GM19438 (cell line): ENCODE data around the gene MAB21L2.
"Not testable (repeated sequence)": the region's sequence is repeated elsewhere in the genome, so short reads cannot be mapped to it uniquely, and the experiment has no call there.

Source experiments
- ATAC-seq: cut with Tn5 transposase; IDR thresholded peaks from one replicate; pipeline ENCODE4 v1.9.1; 2021; ENCODE audit warnings: low read depth; ENCODE audit not compliant: unreplicated experiment

Gene MAB21L2

DNA sequence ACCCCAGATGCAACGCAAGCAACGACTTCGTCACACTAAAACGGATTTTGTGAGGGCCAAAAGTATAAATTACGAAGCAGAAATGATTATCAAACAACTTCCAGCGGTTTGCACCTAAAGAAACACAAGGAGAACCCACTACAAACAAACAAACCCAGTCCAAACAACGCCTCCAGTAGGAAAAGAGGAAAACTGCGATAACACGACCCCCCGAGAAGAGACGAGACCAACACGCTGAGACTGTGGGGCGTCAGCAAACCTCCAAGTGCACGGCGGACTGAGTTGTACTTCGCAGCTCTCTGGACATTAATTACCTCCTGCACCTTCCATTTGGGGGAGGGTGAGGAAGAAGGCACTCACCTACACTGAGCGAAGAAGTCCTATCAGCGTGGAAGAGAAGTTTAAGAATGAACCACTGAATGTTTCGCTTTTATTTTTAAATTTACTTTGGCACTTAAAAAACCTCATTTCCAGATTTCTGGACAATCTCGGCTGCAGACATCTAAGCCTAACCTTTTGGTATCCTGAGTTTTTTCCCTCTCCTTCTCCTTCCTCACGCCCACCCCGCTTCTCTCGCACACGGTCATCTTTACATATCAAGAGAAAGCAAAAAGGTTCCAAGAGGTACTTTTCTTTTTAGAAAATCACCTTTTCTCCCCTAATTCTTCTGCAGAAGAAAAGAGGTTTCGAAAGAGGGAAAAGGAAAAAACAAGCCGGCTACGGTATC is at the start of gene MAB21L2:
Gene MAB21L2 (plus strand): TSS at position 6 of the 727 bp plus-strand sequence. CDS start 879 bp downstream, outside the sequence.
- no peak for ATAC-seq

DNA sequence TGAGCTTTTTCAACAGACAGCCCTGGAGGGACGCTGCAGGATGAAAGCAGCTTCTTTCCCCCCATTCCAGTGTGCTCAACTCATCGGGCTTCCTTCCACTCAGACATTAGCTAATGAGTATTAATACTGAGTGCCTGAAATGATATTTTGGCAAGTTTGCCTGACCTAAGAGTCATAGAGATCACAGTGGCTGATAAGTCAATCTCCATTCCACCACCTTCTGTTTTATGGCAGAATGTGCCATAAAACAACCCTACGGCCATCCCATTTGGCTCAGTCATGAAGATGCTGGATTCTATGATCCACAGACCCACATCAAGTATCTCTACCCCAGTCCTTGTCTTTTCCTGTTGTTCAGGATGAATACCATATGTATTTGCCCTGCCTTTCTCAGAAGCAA is 48.3 kb upstream of the MAB21L2 start:
- ATAC-seq = no peak

DNA sequence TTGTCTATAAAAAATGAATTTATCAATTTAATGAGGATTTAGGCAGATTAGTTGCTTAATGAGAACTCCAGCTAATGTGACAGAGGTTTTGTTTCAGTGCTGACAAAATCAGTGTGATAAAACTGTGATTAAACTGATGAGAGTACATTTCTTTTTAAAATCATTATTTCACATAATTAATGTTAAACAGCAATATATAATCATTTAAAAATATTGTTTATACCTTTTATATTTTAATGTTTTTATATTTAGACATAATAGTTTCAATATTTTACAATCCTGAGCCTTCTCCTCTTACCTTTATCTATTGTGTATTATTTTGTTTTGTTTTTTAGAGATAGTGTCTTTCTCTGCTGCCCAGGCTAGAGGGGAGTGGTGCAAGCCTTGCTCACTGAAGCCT is 47.1 kb upstream of the MAB21L2 start:
- ATAC-seq = no peak

DNA sequence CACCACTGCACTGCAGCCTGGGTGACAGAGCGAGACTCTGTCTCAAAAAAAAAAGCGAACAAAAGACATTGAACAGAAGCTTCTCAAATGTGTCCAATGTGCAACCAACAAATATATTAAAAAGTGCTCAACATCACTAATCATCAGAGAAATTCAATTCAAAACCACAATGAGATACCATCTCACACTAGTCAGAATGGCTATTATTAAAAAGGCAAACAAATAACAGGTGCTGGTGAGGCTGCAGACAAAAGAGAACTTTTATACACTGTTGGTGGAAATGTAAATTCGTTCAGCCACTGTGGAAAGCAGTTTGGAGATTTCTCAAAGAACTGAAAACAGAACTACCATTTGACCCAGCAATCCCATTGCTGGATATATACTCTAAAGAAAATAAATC is 44.0 kb upstream of the MAB21L2 start:
- ATAC-seq = not testable (repeated sequence)

DNA sequence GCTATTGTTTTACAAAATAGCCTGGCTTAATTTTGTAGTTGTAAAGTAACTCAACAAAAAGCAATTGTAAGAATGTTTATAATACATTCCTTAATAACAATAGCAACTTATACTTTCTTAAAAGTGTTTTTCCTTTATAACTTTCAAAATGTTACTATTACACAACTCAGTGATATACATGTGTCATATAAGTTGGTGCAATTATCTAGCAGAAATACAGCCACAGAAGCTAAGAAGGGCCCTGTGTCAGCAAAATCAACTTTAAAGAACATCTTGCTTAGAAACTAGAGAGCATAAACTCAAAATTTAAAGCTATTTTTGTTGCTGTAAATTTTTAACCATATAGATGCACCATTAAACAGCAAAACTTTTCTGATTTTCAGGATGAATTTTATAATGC is 41.4 kb upstream of the MAB21L2 start:
- no peak for ATAC-seq

DNA sequence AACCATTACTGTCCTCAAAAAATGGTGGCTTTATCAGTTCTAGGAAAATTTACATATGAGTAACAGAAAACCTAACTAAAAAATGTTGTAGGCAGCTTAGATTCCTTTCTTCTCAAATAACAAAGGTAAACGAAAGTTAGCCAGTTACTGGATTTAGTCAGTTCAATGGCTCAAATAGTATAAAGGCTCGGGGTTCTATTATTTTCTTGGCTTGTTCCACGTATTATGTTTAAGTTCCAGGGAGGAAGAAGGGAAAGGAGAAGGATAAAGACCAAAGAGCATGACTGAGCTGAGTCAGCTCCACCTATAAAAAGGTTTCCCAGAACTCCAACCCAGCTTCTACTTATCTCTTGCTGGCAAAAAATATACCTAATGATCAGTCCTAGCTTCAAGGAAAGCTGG is 41.0 kb upstream of the MAB21L2 start:
- no peak for ATAC-seq

DNA sequence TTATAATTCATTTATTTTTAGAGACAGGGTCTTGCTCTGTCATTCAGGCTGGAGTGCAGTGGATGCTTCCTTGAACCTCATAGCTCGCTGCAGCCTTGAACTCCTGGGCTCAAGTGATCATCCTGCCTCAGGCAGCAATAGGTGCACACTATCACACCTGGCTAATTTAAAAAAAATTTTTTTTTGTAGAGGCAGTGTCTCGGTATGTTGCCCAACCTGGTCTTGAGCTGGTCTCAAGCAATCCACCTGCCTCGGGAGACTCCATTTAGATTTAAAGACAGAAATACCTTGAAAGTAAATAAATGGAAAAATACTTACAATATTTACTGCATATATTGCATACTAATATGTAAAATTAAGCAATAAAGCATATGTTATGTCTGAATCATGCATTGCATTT is 40.3 kb upstream of the MAB21L2 start:
- no peak for ATAC-seq

DNA sequence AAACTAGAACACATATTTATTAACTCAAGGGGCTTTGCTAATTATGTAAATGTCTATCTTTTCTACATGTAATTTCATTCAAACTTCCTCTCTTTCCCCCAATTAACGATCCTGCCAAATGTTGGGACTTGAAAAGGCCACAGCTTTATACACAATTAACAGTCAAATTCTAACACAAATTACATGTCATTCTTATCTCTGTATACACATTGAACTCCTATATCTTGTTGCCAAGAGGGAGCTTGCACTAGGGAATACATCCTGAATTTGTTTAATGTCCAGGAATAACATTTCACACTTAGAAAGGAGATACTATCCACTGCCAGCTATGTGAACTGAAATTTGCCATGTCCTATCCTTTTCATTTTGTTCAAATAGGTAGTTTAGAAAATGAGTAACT is 38.9 kb upstream of the MAB21L2 start:
- ATAC-seq = no peak

DNA sequence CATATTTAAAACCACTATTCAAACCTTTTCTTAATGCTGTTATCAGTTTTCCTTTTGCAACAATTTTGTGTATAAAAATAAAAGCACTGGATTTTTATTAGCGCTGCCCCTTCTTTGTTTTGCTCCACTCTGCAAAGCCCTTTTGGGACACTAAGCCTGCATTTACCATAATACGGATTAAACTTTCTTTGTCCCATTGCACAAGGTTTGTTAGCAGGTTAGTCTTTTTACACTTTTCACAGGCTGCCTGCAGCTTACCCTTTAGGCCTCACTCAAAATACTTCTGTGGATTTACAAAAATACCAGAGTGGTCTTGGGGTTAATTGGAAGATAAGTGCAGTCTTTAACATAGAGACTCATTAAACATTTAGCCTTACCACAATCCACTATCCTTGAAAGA is 35.7 kb upstream of the MAB21L2 start:
- no peak for ATAC-seq

DNA sequence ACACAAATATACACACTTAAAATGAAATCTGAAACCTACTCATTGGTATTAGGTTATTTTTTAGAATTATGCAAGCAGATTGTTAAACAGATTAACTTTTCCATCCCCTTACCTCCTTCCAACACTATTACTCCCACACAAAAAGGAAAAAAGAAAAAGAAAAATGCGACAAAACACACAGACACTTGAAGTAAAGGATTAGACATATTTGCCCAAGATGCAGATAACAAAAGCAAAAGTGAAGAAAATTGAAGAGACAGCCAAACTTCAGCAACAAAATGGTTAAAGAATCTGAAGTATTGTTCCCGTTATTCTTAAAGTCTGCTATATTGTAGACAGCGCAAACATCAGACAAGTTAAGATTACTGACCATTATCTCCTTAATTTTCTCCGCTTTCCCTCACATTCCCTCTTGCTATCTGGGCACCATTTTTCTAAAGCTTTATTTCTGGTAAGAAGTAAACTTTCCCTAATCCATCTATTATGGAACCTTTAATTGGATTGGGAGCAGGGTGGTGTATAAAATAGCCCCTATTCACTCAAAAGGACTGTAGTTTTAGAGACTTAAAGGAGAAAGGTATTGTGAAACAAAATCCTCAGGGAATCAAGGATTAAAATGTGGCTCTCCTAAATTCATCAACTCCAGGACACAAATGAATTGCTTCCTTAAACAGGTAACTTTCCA is 34.7 kb upstream of the MAB21L2 start:
- no peak for ATAC-seq

DNA sequence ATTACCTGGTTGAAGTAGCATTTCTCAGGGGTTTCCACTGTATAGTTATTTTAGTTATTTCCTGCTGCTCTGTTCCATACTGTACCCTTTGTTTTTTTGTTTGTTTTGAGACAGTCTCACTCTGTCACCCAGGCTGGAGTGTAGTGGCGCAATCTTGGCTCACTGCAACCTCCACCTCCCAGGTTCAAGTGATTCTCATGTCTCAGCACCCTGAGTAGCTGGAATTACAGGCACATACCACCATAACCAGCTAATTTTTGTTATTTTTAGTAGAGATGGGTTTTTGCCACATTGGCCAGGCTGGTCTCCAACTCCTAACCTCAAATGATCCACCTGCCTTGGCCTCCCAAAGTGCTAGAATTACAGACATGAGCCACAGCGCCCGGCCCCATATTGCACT is 24.1 kb upstream of the MAB21L2 start:
- not testable (repeated sequence) for ATAC-seq

DNA sequence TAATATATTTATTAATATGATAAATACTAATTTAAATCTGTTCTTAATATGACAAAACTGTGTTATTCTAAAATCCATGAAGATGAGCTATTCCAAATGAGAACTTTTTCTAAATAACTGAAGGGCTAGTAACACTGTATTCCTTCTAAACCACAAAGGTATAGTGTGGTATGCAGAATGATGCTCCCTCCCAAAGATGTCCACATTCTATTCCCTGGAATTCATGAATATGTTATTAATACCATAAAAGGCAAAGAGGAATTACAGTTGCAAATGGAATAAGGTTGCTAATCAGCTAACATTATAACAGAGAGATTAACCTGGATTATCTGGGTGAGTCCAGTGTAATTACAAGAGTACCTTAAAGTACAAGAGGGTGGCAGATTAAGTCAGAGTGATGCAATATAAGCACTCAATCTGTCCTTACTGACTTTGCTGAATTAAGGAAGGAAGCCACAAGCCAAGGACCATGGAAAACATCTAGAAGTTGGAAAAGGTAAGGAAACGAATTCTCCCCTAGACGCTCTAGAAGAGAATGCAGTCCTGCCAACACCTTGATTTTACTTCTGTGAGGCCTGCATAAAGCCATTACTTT is 20.7 kb upstream of the MAB21L2 start:
- ATAC-seq = no peak

DNA sequence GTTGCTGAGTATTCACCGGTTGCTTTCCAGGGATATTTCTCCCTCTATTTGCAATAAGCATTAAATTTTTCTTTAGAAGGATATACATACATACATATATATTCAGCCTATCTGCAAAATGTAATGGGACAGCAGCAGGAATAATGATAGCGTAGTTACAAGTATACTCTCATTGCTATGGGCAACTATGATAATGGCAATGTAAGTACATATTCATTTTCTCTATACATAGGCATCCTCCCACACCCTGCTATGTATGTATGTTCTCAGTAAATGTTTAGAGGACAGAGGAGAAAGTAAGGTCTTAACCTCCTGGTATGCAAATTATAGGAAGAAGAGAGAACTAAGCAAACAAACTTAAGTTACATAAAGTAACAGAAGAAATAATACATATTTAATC is 19.7 kb upstream of the MAB21L2 start:
- ATAC-seq = no peak

DNA sequence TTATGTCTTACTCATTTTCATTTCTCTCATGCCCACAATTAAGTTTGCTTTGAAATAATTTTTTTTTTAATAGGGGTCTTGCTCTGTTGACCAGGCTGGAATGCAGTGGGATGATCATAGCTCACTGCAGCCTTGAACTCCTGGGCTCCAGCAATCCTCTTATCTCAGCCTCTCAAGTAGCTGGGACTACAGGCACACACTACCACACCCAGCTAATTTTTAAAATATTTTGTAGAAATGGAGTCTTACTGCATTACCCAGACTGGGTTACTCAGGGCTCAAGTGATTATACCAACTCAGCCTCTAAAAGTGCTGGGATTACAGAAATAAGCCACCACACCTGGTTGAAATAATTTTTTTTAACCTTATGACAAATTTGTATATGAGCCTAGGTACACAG is 19.2 kb upstream of the MAB21L2 start:
- no peak for ATAC-seq

DNA sequence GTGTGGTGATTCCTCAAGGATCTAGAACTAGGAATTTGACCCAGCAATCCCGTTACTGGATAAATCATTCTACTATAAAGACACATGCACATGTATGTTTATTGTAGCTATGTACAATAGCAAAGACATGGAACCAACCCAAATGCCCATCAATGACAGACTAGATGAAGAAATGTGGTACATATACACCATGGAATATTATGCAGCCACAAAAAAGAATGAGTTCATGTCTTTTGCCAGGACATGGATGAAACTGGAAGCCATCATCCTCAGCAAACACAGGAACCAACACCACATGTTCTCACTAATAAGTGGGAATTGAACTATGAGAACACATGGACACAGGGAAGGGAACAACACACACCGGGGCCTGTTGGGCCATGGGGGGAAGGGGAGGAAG is 17.0 kb upstream of the MAB21L2 start:
- not testable (repeated sequence) for ATAC-seq

DNA sequence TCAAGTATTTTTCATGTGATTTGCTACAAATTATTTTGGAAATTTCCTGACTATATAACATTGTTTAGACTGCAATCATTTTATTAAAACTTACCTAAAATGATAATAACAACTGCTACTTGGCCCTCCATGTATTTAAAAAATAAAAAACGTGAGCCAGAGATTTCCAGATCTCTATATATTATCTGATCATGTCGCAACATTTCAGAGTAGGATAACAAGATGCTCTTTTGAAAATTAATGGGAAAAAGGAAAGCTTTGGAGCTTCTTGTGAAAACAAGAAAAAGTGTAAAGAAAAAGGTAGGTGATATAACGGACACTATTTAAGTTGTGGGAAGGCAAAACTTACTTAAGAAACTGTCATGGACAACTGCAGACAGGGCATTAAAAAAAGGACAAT is 14.9 kb upstream of the MAB21L2 start:
- no peak for ATAC-seq

DNA sequence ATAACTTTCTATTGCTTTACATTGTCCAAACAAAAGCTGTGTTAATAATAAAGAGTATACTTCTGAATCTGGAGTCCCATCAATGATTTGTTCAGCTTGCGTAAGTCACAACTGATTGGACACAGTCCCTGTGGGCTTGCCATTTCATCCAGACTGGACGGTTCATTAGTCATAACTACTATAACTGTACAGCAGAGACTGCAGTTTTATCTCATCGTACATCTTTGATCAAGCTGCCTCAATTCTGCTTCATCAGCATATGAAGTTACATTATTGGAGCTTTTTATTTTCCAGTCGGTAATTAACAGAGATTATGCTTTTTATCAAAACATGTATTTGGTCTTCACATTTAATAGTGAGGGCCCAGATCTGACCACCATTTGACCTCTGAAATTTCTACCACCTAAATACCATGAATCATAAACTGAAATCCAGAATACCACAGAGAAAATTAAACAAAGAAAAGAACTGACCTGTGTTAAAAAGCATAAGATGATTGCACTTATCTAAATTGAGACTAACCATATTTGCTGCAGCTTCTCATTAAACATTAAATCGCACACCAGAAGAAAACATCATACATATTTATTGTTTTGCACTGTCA is 12.5 kb upstream of the MAB21L2 start:
- ATAC-seq = no peak

DNA sequence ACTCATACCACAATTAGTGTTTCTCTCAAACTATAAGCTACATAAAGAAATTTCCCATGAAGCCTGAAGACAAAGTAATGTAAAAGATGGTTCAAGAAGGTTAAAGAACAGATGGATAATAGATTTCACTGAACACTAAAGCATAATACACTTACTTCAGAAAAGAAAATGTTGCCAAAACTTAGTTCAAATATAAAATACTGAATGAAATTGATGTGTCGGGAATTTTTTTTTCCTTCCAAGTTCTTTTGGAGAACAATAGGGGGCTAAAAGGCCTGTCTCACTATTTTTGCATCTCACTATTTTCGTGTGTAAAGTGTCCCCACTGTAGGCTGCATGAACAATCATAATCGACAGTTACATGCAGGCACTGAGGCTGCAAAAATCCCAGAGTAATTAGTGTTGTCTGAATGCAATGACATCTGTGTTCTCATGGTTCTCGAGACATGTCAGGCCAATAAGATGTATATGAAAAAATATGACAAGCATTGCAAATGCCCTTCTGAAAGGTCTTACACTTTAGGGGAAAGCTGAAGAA is 11.9 kb upstream of the MAB21L2 start:
- no peak for ATAC-seq

DNA sequence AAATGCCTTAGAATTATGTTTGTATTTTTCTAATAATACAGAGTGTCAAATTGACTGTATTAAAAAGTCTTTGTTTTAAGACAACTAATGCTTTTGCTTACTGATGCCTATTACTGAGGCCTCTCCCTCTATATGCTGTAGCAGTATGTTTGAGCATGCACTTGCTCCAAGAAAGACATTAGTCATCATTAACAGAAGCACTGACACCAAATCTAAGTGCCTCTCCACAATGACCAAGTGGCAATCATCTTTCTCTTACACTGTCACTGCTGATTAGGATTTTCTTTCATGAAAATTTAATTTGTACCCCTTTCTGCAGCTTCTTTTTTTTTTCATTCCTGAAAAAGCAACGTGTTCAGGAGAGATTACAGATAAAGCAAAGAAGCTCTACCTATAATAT is 11.1 kb upstream of the MAB21L2 start:
- ATAC-seq = no peak

DNA sequence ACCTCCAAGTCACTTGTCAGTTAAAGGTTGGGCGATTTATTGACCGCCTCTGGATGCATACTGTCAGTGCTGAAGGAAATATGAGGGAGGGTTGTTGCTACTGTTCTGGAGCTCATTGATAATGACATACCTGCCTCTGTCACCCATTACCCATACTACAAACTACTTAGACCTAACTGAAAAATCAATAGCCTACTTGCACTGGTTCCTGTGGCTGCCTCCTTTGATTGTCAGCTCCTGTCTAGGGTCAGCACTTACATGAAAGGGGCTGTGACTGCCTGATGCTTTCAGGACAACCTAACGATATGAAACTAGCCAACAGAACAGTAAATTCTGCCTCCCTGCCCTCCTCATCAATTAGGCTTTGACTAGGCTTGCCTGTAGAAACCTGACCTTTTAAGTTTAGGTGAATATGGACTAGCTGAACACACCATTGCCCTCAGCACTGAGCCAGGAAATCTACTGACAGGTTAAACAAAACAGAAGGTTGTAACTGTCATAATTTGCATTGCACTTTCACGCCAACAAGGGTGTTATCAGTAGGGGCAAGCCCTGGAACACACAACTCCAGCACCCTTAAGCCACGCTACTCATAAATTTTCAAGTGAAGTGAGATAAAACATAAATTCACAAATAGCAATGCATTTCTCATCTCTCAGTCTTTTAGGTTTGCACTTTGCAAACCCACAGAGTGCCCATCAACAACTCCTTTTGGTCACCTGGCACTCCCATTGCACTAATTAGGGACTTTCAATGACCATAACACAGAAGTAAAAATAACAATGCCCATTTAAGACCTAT is 9.0 kb upstream of the MAB21L2 start:
- no peak for ATAC-seq
